ELR (cell line): ENCODE measurements around the gene CACNA1B.

ENCODE experiments used
- DNase-seq: peaks from one replicate; pipeline ENCODE4 v3.0.0-alpha.2; 2015; ENCODE audit warnings: low read depth

CACNA1B gene

DNA sequence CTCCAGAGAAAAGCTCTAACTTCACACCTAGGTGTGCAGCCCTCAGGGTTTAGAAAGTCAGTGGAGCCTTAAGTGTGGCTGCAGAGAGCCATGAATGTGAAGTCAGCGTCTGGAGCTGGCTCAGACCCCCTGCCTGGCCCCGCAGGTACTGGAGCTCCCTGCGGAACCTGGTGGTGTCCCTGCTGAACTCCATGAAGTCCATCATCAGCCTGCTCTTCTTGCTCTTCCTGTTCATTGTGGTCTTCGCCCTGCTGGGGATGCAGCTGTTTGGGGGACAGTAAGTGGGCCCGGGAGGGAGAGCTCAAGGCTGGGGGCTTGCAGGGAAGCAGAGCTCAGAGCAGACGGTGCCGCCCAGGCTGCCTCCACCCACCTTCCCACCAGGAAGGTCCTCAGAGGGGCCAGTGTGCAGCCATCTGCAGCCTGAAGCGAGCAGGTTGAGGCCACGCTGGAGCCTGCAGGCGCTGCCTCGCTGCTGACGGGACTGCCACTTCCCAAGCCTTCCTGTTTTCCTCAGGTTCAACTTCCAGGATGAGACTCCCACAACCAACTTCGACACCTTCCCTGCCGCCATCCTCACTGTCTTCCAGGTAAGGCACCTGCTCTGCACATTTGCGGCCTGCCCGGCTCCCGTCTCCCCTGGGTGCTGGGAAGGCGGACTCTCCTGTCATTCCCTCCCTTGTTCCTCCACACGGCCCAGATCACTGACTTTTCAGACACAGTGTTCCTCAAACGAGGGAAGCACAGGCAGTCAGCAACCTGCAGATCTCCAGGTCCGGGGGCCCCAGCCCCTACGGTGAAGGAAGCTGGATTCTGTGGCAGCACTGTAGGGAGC, 108.9 kb downstream of the CACNA1B start:
- no peak for DNase-seq

DNA sequence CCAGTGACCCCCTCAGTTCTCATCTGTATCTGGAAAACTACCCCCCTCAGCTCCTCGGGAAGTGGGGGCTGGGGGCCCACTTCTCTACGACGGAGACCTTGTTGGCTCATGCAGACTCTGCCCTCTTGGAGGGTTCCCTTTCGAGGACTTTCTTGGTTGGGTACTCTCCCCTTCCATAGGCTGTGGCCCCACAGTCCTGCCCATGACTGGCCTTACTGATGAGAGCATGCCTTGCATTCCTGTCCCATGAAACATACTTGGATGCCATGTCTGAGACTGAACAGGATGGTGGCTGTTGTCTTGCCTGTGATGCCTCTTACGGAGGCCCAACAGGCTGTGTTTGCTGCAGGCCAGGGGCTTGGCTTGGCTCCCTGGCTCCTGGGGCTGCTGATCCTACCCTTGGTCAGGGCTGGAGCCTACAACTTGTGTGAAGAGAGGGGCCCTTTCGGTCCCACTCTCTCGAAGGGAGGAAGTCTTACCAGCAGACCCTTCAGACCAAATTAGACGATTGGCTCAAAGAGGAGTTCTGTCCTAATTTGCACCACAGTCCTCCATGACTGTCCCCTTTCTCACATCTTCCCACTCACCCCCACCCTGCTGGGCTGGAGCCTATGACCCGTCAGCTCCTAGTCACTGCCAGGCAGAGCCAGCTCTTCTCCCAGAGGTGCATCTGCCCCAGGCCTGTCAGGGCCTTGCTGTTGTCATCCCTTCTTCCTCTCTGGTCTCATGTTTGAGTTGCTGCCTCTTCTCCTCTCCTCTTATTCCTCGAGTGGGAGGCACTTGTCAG, 109.9 kb downstream of the CACNA1B start:
- peak; percentile 11 for DNase-seq

DNA sequence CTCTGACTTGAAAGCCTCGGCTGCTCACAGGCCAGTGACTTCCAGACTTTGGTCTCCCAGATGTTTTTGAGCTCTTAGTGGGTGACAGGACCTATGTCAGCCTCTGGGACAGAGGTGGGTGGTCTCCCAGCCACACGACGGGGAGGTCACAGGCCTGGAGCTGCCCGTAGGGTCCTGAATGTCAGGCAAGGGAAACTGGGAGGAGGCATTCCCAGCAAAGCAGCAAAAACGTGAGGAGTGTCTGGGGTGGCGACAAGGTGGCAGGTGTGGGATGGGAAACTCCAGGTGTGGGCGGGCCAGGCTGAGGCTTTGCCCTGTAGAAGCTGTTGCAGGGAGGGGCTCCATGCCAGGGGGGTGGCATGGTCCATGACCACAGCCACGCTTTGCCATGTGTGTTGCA, 110.5 kb downstream of the CACNA1B start:
- DNase-seq = no peak

DNA sequence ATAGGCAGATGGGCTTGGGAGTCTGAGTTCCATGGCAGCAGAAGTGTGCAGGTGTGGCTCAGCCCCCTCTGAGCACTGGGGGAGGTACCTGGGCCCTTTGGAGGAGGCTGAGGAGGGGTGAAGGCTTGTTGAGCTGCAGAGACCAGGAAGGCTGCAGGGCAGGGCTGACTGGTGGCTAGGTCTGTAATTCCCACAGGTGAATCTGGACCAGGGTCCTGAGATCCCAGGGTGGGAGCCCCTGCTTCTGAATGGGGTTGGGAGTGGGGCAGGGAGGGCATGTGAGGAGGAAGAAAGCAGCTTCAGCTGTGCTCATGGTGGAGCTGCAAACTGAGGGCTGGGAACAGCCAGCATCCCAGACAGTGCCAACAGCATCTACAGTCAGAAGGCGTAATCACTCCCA, 111.1 kb downstream of the CACNA1B start:
- DNase-seq = no peak

DNA sequence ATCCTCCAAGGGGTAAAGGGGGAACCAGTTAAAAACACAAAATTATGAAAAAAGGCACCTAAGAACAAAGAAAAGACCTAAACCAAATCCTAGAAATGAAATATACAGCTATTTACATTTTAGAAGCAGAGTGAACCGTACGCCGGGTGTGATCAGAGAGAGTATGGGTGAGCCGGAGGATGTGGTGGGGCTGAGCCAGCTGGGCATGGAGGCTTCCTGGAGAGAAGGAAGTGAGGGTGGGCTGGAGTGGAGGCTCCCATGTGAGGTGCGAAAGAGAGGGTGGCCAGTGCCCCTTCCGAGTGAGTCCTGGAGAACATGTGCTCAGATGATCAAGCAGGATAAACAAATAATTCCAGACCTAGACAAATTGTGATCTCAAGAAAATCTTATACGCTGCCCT, 111.6 kb downstream of the CACNA1B start:
- no peak for DNase-seq

DNA sequence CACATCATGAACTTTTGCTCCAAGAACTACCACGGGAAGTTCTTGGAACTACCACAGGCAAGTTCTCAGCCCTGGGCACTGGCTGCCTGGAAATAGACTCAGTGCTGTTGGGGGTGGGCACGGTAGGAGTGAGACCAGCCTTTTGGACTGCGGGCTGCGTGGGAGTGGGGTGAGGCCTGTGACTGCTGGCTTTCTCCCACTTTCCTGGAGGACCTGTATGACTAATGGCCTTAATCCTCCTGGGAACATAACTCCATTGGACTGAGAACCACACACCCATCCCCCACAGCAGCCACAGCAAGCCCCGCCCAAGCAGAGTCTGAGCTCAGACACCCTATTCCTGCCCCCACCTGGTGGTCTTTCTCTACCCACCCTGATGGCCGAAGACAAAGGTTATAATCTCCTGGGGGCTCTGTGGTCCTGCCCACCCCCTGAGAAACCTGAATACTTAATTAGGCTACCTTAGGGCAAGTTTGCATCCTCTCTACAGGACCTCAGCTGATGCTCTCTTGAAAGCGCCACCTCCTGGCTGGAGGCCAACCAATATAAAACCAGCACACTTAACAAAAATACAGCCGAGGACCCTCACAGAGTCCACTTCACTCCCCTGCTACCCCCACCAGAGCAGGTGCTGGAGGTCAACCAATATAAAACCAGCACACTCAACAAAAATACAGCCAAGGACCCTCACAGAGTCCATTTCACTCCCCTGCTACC, 112.6 kb downstream of the CACNA1B start:
- DNase-seq = no peak

DNA sequence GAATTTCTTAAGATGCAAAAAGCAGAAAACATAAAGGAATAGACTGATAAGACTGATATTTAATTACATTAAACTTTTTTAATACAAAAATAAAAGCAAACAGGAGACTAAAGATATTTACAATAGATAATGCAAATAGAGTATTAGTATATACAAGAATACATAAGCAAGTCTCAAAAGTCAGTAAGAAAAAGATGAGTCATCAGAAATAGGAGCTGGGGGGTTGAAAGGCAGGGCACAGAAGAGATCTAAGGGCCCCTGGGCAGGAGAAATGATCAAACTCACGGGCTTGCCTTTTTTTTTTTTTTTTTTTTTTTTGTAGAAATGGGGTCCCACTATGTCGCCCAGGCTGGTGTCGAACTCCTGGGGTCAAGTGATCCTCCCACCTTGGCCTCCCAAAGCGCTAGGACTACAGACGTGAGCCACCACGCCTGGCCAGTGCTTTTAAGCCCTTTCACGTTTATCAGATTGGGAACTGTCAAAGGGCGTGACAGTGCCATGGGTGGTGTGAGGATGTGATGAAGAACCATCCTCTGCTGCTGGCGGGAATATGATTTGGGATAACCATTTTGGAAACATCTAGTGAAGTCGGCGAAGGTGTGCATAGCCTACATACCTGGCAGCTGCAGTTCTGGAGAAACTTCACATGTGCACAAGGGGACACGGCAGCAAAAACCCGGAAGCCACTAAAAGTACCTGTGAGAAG, 126.1 kb downstream of the CACNA1B start:
- DNase-seq = no peak

DNA sequence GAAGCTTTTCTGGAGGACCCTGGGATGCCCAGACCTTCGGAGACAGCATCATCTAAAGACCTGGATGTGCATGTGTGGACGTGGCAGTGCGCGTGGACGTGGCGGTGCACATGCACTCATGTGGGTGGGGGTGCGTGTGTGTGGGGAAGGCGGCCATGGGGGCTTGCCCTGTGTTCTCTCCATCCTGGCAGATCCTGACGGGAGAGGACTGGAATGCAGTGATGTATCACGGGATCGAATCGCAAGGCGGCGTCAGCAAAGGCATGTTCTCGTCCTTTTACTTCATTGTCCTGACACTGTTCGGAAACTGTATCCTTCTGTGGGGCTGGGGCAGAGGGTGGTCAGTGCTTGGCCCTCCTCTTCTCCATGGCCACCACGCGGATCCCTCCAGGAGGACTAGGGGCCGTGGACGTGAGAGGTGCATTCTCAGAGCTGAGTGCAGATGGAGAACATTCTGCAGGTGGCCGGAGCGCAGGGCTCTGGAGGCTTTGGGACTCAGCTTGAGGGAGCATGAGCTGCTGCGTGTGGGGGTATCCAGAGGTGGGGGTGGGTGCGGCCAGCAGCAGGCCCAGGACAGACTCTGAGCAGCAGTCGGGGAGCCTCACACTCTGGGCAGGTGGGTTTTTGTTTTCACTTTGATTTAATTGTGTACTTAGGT, 129.1 kb downstream of the CACNA1B start:
- DNase-seq = no peak

DNA sequence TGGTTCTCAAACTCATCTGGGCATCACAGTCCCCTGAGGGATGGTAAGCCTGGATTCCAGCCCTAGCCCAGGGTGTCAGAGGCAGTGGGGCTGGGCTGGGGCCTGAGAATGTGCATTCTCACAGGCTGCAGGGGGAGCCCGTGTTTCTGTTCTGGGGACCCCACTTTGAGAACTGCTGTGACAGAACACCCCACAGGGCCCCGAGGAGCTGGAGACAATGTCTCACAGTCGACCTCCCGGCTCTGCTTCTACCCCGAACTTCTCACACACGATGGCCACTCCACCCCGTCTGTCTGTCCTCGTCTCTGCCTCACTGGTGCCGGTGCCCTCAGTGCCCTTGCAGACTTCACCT, 130.0 kb downstream of the CACNA1B start:
- no peak for DNase-seq

DNA sequence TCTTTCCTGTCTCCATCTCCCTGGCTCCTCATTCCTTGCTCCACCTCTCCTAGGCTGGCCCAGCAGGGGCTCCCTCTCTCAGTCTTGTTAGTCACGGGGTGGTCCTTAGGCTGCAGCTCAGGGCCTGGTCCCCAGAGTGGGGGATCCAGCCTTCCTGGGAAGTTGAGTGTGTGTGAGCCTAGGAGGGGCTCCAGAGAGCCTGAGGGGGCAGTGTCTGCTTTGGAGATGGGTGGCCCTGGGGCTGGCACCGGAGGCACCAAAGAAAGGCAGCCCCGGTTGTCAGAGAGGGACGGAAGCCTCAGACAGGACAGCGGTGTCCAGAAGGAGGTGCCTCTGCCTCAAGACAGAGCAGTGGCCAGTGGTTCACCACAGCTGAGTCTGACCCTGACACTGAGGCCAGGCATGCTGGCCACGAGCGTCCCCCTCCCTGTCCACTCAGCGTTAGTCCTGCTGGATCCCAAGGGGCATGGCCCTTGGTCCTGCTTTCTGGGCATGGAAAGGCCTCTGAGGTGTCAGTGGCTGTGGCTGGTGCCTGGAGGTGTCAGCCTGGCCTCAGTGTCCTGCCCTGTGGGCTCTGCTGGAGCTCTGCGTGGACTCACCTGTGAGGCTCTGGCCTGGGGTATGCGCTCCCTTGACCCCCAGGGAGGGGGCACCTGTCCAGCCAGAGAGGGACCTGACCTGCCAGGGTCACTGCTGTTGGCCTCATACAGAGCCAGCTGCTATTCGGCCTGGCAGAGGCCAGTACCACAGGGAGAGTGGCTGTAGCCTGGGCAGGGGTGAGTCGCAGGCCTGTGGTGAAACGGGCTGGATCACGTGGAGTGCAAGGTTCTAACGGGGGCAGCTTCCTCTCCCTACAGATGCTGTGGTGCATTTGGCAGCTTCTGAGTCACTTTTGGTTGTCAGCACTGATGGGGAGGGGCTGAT, 130.6 kb downstream of the CACNA1B start:
- peak; percentile 6 for DNase-seq

DNA sequence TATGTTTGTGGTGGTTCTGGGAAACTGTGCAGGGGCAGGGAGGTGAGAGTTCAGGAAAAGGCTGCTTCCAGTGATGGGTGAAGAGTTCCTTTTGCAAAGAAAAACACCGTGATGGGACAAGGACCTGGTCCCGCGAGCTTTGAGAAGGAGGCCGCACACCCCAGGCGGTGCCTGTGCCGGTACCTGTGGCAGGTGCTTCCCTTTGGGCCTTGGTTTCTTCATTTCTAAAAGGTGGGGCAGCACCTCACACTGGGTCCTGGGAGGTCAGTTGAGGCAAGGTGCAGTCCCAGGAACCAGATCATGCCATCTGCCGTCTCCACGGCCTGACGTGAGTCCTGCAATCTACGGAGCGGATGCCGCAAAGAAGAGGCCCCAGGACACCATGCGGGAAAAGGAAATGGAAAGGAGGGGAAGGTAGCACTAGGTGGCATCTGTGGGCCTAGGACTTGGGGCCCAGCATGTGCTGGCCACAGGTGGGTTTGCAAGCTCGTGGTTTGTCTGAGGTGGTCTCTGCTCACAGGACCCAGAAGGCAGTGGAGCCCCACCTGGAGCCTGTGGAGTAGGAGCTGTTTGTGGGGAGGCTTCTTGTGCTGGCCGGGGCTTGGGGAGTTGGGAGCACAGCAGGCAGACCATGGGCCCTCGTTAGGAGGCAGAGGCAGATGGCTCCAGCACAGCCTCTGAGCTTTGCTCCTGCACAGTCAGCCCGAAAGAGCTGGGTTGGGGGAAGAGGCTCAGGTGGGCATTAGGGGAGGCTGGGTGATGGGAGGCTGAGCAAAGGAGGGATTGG, 131.6 kb downstream of the CACNA1B start:
- DNase-seq = no peak

DNA sequence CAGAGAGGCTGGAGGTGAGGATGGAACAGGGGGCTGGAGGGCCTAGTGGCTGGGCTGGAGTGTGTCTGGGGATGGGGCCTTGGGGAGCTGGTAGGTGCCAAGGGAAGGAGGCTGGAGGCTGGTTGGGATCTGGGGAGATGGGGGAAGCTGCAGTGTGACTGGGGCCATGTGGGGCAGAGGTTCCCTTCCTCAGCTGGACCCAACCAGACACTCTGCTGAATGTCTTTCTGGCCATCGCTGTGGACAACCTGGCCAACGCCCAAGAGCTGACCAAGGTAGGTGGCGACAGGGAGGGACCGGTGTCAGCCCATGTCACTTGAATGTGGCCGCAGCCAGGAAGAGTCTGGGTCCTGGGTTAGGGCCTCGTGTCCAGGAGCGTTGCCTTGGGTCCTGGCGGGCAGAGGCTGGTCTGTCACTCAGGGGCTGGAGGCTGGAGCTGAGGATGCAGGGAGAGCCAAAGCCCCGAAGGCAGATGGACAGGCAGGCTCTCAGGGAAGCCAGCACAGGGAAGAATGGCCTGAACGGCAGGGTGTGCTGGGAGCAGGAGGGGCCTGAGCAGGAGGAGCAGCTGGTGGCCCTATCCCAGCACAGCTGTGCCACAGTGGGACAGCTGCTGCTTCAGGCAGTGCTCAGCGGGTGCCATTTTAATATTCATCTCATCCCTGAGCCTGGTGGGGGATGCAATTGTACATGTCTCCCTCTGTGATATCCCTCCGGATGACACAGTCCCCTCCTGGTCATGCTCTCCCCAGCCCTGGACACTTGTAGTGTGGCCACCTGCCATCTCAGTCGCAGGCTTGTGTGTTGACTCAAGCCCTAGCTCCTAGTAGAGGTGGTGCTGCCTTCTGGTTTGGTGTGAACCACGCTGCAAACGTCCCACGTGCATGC, 132.5 kb downstream of the CACNA1B start:
- DNase-seq = no peak

DNA sequence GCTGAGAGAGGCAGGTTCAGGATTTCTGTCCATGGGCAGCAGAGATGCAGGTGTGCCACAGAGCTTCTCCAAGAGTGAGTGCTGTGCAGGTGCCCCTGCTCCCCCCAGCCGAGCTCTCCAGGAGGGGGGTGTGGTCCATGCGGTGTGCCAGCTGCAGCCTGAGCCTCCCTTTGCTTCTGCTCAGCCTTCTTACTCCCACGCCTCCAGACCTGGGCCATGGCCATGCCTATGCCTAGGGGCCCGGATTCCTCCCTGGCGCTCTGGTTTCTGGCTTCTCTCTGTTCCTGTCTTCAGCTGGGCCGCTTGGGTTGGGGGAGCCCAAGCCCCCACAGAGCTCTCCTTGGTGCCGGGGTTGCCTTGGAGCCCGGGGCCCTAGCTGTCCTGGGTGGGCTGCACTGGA, 133.3 kb downstream of the CACNA1B start:
- DNase-seq = no peak

DNA sequence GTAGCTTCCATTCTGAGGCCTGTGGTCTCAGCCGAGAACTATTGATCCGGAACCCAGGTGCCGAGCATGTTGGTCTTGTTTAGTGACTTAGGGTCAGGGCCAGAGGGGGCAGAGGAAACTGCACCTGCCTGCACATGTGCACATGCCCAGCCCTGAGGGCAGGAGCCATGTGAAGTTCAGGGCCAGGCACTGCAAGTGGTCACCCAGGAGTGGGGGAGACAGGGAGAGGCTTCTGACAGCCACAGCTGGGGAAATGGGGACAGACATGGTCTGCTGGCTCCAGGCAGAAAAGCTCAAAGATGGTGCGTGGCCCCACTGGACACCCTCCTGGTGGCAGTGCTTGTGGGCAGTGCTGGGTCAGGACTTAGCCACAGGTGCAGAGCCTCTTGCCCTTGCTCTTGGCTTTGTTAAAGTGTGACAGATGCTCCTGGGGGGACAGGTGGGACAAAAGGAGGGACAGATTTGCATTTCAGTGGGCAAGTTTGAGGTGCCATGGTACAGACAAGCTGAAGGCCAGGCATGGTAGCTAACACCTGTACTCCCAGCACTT, 134.4 kb downstream of the CACNA1B start:
- no peak for DNase-seq

DNA sequence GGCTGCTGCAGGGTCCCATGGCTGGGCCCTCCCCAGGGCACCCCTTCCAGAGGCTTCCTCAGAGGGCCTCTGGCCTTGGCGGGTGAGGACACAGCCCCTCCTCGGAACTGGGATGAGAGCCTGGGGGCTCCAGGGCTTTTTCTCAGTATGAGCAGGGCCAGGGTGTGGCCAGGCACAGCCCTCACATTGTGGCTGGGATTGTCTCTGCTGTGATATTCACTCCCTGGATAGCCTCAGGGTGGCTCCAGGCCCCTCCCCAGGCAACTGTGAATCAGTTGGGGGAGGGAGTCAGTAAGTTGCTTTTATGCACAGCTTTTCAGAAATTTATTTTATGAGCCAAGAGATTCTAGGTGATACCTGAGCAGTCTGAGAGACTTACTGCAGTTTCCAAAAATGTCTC, 135.7 kb downstream of the CACNA1B start:
- no peak for DNase-seq

DNA sequence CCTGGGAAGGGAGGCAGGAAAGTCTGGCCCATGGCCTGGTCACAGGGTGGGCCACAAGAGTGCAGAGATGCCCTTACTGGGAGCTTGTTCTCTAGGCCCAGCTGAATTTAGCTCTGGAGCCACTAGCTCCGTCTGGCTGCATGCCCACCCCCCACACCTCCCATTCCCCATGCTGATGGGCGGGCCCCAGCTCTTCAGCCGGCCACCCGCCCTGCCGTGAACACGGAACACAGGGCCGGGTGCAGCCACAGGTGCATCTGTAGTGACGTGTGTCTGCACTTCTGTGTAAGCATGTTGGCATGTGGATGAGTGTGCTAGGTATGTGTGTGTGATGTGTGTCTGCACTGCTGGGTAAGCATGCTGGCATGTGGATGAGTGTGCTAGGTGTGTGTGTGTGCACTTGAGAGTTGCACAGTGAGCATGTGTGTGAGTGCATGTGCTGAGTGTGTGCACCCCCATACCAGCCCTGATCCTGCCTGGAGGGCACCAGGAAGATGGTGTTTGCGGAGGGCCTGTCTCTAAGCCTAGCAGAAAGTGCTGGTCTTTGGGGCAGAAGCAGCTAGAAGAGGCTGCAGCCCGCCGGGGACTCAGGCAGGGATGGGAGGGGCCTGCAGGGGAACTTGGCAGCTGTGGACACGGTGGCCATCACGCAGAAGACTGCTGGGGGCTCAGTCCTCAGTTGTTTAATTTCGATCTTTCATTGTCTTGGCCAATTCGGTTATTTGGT, 136.4 kb downstream of the CACNA1B start:
- DNase-seq = no peak

DNA sequence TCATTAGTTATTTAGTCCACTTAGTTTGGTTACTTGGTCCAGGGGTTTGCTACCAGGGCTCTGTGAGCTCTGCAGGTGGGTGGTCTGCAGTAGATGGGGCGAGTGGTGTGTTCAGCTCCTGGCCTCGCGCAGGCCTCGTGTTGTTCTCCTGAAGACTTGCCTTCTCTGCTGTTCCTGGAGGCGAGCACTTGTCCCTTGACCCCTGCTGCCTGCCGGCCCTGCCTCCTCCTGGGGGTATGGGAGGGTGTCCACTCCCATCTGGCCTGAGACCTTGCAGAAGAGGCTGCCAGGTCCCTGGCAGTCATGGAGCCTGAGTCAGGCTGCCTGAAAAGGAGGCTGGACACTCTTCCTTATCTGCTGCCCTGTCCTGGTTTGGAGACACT, 137.0 kb downstream of the CACNA1B start:
- DNase-seq = no peak
